Thyroid gland (tissue), 4 donors: ENCODE data around the gene PHLDB1.
"Not testable (repeated sequence)": the region's sequence is repeated elsewhere in the genome, so short reads cannot be mapped to it uniquely, and the experiment has no call there.

Source experiments
- CTCF ChIP-seq, 6 experiments: fragments of 200-600 bp in 3 of 6; fragments of 450-650 bp in 3 of 6; sonication (generic) in 3 of 6; IDR thresholded peaks; one replicate each; pipeline ENCODE4 v1.5.1; 2016 to 2019; ENCODE audit warnings: antibody characterized with exemption in 6 of 6, mild to moderate bottlenecking in 2 of 6, inconsistent platforms in 1 of 6, moderate library complexity in 1 of 6
- POLR2A ChIP-seq, 2 donors: fragments of 450-650 bp; IDR thresholded peaks; one replicate each; pipeline ENCODE4 v1.6.1; 2017; ENCODE audit warnings: antibody characterized with exemption in 2 of 2, mild to moderate bottlenecking in 2 of 2, moderate library complexity in 1 of 2

DNA sequence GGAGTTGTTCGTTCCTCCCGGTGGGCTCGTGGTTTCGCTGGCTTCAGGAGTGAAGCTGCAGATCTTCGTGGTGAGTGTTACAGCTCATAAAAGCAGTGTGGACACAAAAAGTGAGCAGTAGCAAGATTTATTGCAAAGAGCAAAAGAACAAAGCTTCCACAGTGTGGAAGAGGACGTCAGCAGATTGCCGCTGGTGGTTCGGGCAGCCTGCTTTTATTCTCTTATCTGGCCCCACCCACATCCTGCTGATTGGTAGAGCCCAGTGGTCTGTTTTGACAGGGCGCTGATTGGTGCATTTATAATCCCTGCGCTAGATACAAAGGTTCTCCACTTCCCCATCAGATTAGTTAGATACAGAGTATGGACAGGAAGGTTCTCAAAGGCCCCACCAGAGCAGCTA lies 80.9 kb downstream of the PHLDB1 start:
- not testable (repeated sequence) for TF ChIP-seq CTCF, POLR2A (IDR thresholded peaks at IDR 0.05)
